GM12878 (cell line): ENCODE results near the gene CD58. TPM values are rescaled to one million over a fixed set of nuclear protein-coding genes. Genes with fewer than 3 reads are reported as not detected.

Source experiments
- BMI1 ChIP-seq: fragments of 450-650 bp; IDR thresholded peaks from 2 replicates; pipeline ENCODE4 v1.6.1; 2016; ENCODE audit warnings: mild to moderate bottlenecking, moderate library complexity, borderline replicate concordance
- DPF2 ChIP-seq: fragments of 450-650 bp; IDR thresholded peaks from 2 replicates; pipeline ENCODE4 v1.6.1; 2017; ENCODE audit warnings: mild to moderate bottlenecking
- EED ChIP-seq: sonication (generic); IDR thresholded peaks from 2 replicates; pipeline ENCODE4 v1.6.1; 2016; ENCODE audit warnings: antibody characterized with exemption, low read depth
- EP300 ChIP-seq, 2 experiments: fragments of 150-350 bp in 1 of 2; IDR thresholded peaks; 2 replicates each; pipeline ENCODE4 v1.6.1; 2011 to 2012; ENCODE audit warnings: low read depth in 2 of 2, low read length in 2 of 2, borderline replicate concordance in 1 of 2, improper control_type of control experiment in 1 of 2, inconsistent platforms in 1 of 2; ENCODE audit not compliant: control insufficient read depth in 1 of 2
- ETV6 ChIP-seq, 2 experiments: fragments of 450-650 bp in 1 of 2; IDR thresholded peaks in 1 of 2; conservative IDR thresholded peaks in 1 of 2; 2 replicates each; pipeline ENCODE4 v1.6.1; 2014; ENCODE audit warnings: antibody characterized with exemption in 1 of 2, borderline replicate concordance in 1 of 2, low read depth in 1 of 2, mild to moderate bottlenecking in 1 of 2, moderate library complexity in 1 of 2
- FOXM1 ChIP-seq: IDR thresholded peaks from 2 replicates; pipeline ENCODE4 v1.6.1; 2012; ENCODE audit warnings: low read depth, mild to moderate bottlenecking, inconsistent platforms, low read length, moderate library complexity
- GATAD2B ChIP-seq: fragments of 450-650 bp; conservative IDR thresholded peaks from 2 replicates; pipeline ENCODE4 v1.6.1; 2017; ENCODE audit warnings: low read depth, mild to moderate bottlenecking, moderate library complexity
- KDM1A ChIP-seq: fragments of 200-600 bp; sonication (generic); IDR thresholded peaks from 2 replicates; pipeline ENCODE4 v1.6.1; 2016; ENCODE audit warnings: borderline replicate concordance
- LARP7 ChIP-seq: fragments of 450-650 bp; IDR thresholded peaks from 2 replicates; pipeline ENCODE4 v1.6.1; 2017; ENCODE audit warnings: mild to moderate bottlenecking
- MEF2A ChIP-seq: IDR thresholded peaks from 2 replicates; pipeline ENCODE4 v1.6.1; 2011; ENCODE audit warnings: low read depth, mild to moderate bottlenecking, low read length, moderate library complexity; ENCODE audit not compliant: insufficient read depth
- PAX5 ChIP-seq: IDR thresholded peaks from 2 replicates; pipeline ENCODE4 v1.6.1; 2011; ENCODE audit warnings: low read depth, low read length, borderline replicate concordance
- ZNF622 ChIP-seq: fragments of 450-650 bp; IDR thresholded peaks from 2 replicates; pipeline ENCODE4 v1.6.1; 2017; ENCODE audit warnings: mild to moderate bottlenecking, inconsistent platforms
- polyA plus RNA-seq, 11 experiments: library from polyadenylated mRNA; depleted of rRNA in 4 of 11; unstranded in 6 of 11; stranded (reverse) in 5 of 11; fragments of >200 nt; fragmentation: Nextera tagmentation in 4 of 11; fragmentation: Illumina TruSeq in 1 of 11; extraction: Ambion mirVana in 4 of 11; extraction: Trizol in 1 of 11; gene quantifications; 1 replicate in 1 of 11; 2 replicates in 10 of 11; pipeline versions ENCODE4 v1.2.1 to v1.2.3, GENCODE V29; 2011 to 2016; ENCODE audit warnings: inconsistent platforms in 2 of 11, missing spikeins in 2 of 11, low read depth in 1 of 11
- total RNA-seq, 4 experiments: library from RNA; depleted of rRNA in 3 of 4; stranded (reverse); fragments of >200 nt in 3 of 4; fragmentation: Illumina TruSeq in 1 of 4; extraction: Trizol in 1 of 4; gene quantifications; 2 replicates each; pipeline versions ENCODE4 v1.2.1 to v1.2.3, GENCODE V29; 2013 to 2021
- TF ChIP-seq, protein P1 (sequence below): IDR thresholded peaks from 2 replicates; pipeline ENCODE4 v1.6.1; 2012; ENCODE audit warnings: mild to moderate bottlenecking, low read depth, low read length
- TF ChIP-seq, protein P2 (sequence below): IDR thresholded peaks from 2 replicates; pipeline ENCODE4 v1.6.1; 2012; ENCODE audit warnings: low read depth, low read length, improper control_type of control experiment
- TF ChIP-seq, protein P3 (sequence below): fragments of 450-650 bp; formaldehyde crosslinking; IDR thresholded peaks from 2 replicates; pipeline ENCODE4 v1.4.0; 2020; ENCODE audit warnings: mild to moderate bottlenecking, moderate library complexity
- TF ChIP-seq, protein P4 (sequence below): fragments of 450-650 bp; IDR thresholded peaks from 2 replicates; pipeline ENCODE4 v1.6.1; 2017; ENCODE audit warnings: mild to moderate bottlenecking, moderate library complexity

The CD58 gene
- total and polyA plus RNA-seq, 10 of the 15 experiments (the other 5 are each of a cell fraction or from before 2014, with no cell fraction given), result 70.4 to 252 (median 129) TPM

DNA sequence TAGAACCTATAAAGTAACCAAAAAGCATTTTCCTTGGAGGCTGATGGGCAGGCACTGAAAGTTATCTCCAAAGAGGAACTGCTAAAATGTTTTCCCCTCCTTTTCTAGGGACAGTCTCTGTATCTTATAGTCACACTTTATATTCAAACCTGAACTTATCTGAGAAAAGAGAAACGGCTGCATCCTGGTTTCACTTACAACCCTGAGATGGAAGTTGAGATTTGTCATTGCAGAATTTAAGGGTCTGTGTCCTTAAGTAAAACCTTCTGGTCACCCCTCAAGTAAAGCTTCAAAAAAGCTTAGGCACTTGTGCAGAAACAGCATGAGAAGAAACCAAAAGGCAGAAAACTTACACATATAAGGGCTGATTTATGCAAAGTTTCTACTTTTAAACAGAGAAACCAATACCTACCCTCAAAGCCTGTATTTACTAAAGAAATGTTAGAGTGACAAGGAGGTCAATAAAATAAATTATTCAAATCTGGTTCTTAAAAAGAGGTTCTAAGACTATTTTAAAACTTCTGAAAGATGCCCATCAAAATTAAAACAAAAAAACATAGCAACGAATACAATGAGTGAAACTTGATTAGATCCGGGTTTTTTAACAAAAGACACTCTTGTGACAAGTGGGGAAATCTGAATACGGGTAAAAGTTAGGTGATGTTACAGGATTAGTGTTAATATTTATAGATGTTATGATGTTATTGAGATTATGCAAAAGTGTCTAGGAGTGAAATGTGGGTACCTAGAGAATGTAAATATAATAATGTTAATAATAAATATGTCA, 9.9 kb downstream of the CD58 start (continued):
- TF ChIP-seq, protein P1, sequence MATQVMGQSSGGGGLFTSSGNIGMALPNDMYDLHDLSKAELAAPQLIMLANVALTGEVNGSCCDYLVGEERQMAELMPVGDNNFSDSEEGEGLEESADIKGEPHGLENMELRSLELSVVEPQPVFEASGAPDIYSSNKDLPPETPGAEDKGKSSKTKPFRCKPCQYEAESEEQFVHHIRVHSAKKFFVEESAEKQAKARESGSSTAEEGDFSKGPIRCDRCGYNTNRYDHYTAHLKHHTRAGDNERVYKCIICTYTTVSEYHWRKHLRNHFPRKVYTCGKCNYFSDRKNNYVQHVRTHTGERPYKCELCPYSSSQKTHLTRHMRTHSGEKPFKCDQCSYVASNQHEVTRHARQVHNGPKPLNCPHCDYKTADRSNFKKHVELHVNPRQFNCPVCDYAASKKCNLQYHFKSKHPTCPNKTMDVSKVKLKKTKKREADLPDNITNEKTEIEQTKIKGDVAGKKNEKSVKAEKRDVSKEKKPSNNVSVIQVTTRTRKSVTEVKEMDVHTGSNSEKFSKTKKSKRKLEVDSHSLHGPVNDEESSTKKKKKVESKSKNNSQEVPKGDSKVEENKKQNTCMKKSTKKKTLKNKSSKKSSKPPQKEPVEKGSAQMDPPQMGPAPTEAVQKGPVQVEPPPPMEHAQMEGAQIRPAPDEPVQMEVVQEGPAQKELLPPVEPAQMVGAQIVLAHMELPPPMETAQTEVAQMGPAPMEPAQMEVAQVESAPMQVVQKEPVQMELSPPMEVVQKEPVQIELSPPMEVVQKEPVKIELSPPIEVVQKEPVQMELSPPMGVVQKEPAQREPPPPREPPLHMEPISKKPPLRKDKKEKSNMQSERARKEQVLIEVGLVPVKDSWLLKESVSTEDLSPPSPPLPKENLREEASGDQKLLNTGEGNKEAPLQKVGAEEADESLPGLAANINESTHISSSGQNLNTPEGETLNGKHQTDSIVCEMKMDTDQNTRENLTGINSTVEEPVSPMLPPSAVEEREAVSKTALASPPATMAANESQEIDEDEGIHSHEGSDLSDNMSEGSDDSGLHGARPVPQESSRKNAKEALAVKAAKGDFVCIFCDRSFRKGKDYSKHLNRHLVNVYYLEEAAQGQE, result no peak
- TF ChIP-seq FOXM1, result peak; percentile 69; the same call in 1 of the 2 replicates
- TF ChIP-seq, protein P2, sequence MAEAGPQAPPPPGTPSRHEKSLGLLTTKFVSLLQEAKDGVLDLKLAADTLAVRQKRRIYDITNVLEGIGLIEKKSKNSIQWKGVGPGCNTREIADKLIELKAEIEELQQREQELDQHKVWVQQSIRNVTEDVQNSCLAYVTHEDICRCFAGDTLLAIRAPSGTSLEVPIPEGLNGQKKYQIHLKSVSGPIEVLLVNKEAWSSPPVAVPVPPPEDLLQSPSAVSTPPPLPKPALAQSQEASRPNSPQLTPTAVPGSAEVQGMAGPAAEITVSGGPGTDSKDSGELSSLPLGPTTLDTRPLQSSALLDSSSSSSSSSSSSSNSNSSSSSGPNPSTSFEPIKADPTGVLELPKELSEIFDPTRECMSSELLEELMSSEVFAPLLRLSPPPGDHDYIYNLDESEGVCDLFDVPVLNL, result no peak
- TF ChIP-seq MEF2A, result no peak
- TF ChIP-seq EP300 (IDR thresholded peaks at IDR 0.05; ENCODE audit: borderline replicate concordance in 1 of 2, control insufficient read depth in 1 of 2, low read depth in 2 of 2, low read length in 2 of 2), result peak in 1 of 2 experiments; percentile 33; a peak in 1 of 4 replicates
- TF ChIP-seq DPF2, result 0 out of 2 replicates have a peak, but pooled peaks have one; percentile 33
- no peak for TF ChIP-seq GATAD2B
- TF ChIP-seq BMI1, result no peak
- TF ChIP-seq, protein P3, sequence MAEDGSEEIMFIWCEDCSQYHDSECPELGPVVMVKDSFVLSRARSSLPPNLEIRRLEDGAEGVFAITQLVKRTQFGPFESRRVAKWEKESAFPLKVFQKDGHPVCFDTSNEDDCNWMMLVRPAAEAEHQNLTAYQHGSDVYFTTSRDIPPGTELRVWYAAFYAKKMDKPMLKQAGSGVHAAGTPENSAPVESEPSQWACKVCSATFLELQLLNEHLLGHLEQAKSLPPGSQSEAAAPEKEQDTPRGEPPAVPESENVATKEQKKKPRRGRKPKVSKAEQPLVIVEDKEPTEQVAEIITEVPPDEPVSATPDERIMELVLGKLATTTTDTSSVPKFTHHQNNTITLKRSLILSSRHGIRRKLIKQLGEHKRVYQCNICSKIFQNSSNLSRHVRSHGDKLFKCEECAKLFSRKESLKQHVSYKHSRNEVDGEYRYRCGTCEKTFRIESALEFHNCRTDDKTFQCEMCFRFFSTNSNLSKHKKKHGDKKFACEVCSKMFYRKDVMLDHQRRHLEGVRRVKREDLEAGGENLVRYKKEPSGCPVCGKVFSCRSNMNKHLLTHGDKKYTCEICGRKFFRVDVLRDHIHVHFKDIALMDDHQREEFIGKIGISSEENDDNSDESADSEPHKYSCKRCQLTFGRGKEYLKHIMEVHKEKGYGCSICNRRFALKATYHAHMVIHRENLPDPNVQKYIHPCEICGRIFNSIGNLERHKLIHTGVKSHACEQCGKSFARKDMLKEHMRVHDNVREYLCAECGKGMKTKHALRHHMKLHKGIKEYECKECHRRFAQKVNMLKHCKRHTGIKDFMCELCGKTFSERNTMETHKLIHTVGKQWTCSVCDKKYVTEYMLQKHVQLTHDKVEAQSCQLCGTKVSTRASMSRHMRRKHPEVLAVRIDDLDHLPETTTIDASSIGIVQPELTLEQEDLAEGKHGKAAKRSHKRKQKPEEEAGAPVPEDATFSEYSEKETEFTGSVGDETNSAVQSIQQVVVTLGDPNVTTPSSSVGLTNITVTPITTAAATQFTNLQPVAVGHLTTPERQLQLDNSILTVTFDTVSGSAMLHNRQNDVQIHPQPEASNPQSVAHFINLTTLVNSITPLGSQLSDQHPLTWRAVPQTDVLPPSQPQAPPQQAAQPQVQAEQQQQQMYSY, result no peak
- TF ChIP-seq PAX5, result no peak
- TF ChIP-seq ZNF622, result no peak
- TF ChIP-seq, protein P4, sequence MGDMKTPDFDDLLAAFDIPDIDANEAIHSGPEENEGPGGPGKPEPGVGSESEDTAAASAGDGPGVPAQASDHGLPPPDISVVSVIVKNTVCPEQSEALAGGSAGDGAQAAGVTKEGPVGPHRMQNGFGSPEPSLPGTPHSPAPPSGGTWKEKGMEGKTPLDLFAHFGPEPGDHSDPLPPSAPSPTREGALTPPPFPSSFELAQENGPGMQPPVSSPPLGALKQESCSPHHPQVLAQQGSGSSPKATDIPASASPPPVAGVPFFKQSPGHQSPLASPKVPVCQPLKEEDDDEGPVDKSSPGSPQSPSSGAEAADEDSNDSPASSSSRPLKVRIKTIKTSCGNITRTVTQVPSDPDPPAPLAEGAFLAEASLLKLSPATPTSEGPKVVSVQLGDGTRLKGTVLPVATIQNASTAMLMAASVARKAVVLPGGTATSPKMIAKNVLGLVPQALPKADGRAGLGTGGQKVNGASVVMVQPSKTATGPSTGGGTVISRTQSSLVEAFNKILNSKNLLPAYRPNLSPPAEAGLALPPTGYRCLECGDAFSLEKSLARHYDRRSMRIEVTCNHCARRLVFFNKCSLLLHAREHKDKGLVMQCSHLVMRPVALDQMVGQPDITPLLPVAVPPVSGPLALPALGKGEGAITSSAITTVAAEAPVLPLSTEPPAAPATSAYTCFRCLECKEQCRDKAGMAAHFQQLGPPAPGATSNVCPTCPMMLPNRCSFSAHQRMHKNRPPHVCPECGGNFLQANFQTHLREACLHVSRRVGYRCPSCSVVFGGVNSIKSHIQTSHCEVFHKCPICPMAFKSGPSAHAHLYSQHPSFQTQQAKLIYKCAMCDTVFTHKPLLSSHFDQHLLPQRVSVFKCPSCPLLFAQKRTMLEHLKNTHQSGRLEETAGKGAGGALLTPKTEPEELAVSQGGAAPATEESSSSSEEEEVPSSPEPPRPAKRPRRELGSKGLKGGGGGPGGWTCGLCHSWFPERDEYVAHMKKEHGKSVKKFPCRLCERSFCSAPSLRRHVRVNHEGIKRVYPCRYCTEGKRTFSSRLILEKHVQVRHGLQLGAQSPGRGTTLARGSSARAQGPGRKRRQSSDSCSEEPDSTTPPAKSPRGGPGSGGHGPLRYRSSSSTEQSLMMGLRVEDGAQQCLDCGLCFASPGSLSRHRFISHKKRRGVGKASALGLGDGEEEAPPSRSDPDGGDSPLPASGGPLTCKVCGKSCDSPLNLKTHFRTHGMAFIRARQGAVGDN, result peak; percentile 36; the same call in 1 of the 2 replicates
- no peak for TF ChIP-seq KDM1A
- TF ChIP-seq ETV6 (conservative IDR thresholded peaks at IDR 0.05 in 1 of 2, IDR thresholded peaks at IDR 0.05 in 1 of 2; ENCODE audit: borderline replicate concordance in 1 of 2, low read depth in 1 of 2), result peak in 1 of 2 experiments; percentile 31; a peak in 1 of 4 replicates
- TF ChIP-seq LARP7, result no peak
- TF ChIP-seq EED, result peak; percentile 69
